IPS-20b (cell line): Measurements from ENCODE around the gene BSCL2.
A peak's percentile ranks its signal among the peaks of the same experiment; 100 is the strongest.
"Not testable (repeated sequence)": the region's sequence is repeated elsewhere in the genome, so short reads cannot be mapped to it uniquely, and the experiment has no call there.

Experiments used
- H3K27ac ChIP-seq: one replicate; pipeline ENCODE4 v1.5.1; 2013; ENCODE audit warnings: low read length
- H3K27me3 ChIP-seq: 2 replicates; pipeline ENCODE4 v1.6.1; 2013; ENCODE audit warnings: mild to moderate bottlenecking, low read length, inconsistent platforms; ENCODE audit not compliant: insufficient read depth
- H3K36me3 ChIP-seq: 2 replicates; pipeline ENCODE4 v1.6.1; 2013; ENCODE audit warnings: low read depth, mild to moderate bottlenecking, inconsistent platforms, low read length, moderate library complexity; ENCODE audit not compliant: insufficient read depth
- H3K4me1 ChIP-seq: 2 replicates; pipeline ENCODE4 v1.6.1; 2013; ENCODE audit warnings: mild to moderate bottlenecking, control low read depth, inconsistent platforms, low read length, moderate library complexity; ENCODE audit not compliant: insufficient read depth
- H3K4me3 ChIP-seq: 2 replicates; pipeline ENCODE4 v1.5.1; 2013; ENCODE audit warnings: mild to moderate bottlenecking, low read length, inconsistent platforms
- H3K9ac ChIP-seq: 2 replicates; pipeline ENCODE4 v1.6.1; 2013; ENCODE audit warnings: low read depth, mild to moderate bottlenecking, inconsistent platforms, low read length, moderate library complexity
- H3K9me3 ChIP-seq: 2 replicates; pipeline ENCODE4 v1.6.1; 2013; ENCODE audit warnings: mild to moderate bottlenecking, low read depth, low read length, inconsistent platforms; ENCODE audit not compliant: insufficient read depth

Gene BSCL2

GRCh38 chr11:62707277-62707861 lies at the start of gene BSCL2, which contains the start of gene GNG3:
Gene BSCL2 (minus strand): TSS chr11:62707424. CDS start chr11:62707195, 229 bp downstream.
Gene GNG3 (plus strand): TSS chr11:62707676. CDS start chr11:62708296, 620 bp downstream.
- peak within 1 kb of the TSS; percentile 98 for H3K27ac ChIP-seq
- no peaks in the 10 kb centered on the region for H3K27me3 ChIP-seq
- H3K36me3 ChIP-seq, result peaks cover 30% of the 10 kb centered on the region
- H3K4me1 ChIP-seq, result peaks cover 24% of the 10 kb centered on the region; the same call in 1 of the 2 replicates
- H3K4me3 ChIP-seq, result peak within 1 kb of the TSS; percentile 93
- peak within 1 kb of the TSS; percentile 88; the same call in 1 of the 2 replicates for H3K9ac ChIP-seq
- no peaks in the 10 kb centered on the region for H3K9me3 ChIP-seq

DNA sequence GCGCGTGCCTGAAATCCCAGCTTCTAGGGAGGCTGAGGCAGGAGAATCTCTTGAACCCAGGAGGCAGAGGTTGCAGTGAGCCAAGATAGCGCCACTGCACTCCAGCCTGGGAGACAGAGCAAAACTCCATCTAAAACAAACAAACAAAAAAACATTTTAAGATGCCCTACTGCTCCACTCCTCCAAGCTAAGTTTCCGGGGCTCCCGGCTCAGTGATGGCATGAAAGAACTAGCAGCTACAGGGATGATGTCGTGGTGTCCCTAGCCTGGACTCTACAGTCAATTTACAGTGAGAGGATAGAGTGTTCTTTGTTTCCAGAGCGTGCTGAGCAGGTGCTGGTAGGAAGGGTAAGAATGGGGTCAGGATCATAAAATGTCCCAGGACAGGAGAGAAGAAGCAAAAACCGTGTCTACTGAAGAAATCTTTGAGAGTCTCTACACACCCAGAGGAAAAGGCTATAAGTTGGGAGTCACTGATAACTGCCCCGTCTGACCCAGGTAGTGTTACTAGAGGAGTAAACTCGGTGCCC lies 47.9 kb upstream of the BSCL2 start:
- Histone ChIP-seq H3K4me3 (peak overlapping the region; percentile 13; the same call in 1 of the 2 replicates), H3K9me3 (no peaks in the 10 kb centered on the region), H3K27ac (no peak overlapping the region), H3K27me3 (no peaks in the 10 kb centered on the region), H3K9ac (peak overlapping the region; percentile 8; the same call in 1 of the 2 replicates), H3K36me3 (peaks cover 30% of the 10 kb centered on the region), H3K4me1 (peaks cover 10% of the 10 kb centered on the region; the same call in 1 of the 2 replicates)

DNA sequence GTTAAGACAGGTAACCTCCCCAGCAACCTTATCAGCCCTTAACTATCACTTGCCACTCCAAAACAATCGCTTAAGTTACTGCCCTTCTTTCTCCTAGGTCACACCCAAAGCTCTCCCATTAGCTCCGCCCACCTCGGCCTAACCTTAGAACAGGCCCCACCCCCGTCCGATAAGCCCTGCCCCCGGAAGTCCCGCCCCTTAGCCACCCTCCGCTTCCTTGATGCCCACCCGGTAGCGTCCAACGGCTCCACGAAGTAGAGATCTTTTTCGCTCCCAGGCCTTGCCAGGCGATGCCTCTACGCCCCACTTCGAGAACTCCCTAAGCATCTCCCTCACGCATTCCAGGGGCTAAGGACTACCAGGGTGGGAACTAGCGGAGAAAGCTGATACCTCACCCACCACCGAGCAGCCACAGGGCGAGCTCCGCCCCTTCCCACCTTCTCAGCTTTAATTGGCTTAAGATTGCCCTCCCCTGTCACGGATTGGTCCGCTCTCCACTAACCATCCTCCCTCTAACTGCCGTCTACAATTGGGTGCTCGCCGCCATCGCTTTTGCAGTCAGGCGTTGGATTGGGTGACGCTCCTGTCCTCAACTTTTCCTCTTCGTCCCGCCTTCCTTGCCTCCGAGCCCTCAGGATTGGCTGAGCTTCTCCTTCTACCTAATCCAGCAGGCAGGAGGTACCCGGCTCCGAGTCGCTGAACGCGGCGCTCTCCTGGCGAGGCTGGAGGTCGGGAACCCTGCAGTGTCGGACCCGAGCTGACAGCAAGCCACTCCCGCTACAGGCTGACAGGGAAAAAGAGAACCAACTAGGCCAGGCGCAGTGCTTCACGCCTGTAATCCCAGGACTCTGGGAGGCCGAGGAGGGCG lies 46.7 kb upstream of the BSCL2 start, which contains the start of gene ZBTB3:
Gene ZBTB3, minus strand, starts transcription at position 425 of the 868 bp plus-strand sequence. CDS start 496 bp downstream, outside the sequence.
- Histone ChIP-seq H3K4me3 (peak within 1 kb of the TSS; percentile 79), H3K36me3 (peaks cover 40% of the 10 kb centered on the region), H3K27ac (peak within 1 kb of the TSS; percentile 69), H3K9ac (peak within 1 kb of the TSS; percentile 77), H3K27me3 (no peaks in the 10 kb centered on the region), H3K9me3 (no peaks in the 10 kb centered on the region), H3K4me1 (peaks cover 10% of the 10 kb centered on the region; the same call in 1 of the 2 replicates)

DNA sequence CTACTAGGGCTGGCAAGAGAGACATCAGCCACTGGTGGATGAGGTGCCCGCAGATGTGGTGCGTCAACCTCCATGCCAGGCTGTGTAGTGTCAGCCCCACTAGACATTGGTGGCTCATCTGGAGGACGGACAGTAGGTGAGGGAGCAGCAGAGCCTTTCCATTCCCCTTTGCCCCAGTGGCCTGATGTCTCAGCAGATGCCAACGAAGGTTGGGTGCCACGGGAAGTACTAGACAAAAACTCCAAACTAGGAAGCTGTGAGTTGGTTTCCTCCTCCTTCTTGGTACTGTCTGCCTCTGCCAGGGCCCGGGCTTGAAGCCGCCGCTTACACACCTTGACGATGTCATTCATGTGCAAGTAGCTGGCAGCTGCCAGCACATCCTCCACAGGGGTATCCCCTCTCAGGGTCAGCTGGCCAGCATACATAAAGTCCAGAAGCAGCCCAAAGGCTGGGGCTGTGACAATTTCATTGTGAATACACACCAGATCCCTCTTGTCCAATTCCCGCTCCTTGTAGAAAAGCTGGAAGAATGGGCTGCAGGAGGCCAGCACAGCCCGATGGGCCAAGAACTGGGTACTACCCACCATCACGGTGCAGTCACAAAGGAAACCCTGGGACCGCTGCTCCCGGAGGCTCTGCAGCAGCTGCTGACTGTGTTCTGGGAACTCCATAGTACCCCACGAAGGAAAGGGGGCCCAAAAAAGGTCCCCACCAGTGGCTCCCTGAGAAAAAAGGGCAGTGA lies 45.9 kb upstream of the BSCL2 start:
- peaks cover 42% of the 10 kb centered on the region for H3K36me3 ChIP-seq

GRCh38 chr11:62752177-62752785 lies 45.1 kb upstream of the BSCL2 start:
- no peak overlapping the region for H3K4me3 ChIP-seq
- H3K9ac ChIP-seq, result no peak overlapping the region

More for the DNA sequence above, 45.9 kb upstream of the BSCL2 start:
- H3K27ac ChIP-seq, result no peak overlapping the region
- no peaks in the 10 kb centered on the region for H3K27me3 ChIP-seq
- H3K4me3 ChIP-seq, result peak overlapping the region; percentile 79; the same call in 1 of the 2 replicates
- no peaks in the 10 kb centered on the region for H3K9me3 ChIP-seq
- peaks cover 5% of the 10 kb centered on the region; the same call in 1 of the 2 replicates for H3K4me1 ChIP-seq
- H3K9ac ChIP-seq, result peak overlapping the region; percentile 77; the same call in 1 of the 2 replicates

DNA sequence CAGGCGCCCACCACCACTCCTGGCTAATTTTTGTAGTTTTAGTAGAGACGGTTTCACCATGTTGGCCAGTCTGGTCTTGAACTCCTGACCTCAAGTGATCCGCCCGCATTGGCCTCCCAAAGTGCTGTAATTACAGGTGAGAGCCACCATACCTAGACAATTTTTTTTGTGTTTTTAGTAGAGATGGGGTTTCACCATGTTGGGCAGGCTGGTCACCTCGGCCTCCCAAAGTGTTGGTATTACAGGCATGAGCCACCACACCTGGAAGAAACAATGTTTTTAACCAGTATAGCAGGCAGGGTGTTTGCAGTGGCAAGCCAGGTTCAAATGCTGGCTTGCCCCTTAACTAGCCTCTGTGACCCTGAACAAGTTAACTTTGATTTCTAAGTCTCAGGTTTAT lies 42.7 kb upstream of the BSCL2 start:
- peaks cover 42% of the 10 kb centered on the region for H3K36me3 ChIP-seq
- H3K4me3 ChIP-seq, H3K27me3 ChIP-seq, H3K9ac ChIP-seq, H3K4me1 ChIP-seq, H3K9me3 ChIP-seq, H3K27ac ChIP-seq: not testable (repeated sequence)

More at GRCh38 chr11:62752177-62752785, 45.1 kb upstream of the BSCL2 start:
- Histone ChIP-seq H3K27me3 (no peaks in the 10 kb centered on the region), H3K4me1 (peaks cover 4% of the 10 kb centered on the region; the same call in 1 of the 2 replicates), H3K36me3 (peaks cover 42% of the 10 kb centered on the region), H3K9me3 (no peaks in the 10 kb centered on the region), H3K27ac (no peak overlapping the region)

DNA sequence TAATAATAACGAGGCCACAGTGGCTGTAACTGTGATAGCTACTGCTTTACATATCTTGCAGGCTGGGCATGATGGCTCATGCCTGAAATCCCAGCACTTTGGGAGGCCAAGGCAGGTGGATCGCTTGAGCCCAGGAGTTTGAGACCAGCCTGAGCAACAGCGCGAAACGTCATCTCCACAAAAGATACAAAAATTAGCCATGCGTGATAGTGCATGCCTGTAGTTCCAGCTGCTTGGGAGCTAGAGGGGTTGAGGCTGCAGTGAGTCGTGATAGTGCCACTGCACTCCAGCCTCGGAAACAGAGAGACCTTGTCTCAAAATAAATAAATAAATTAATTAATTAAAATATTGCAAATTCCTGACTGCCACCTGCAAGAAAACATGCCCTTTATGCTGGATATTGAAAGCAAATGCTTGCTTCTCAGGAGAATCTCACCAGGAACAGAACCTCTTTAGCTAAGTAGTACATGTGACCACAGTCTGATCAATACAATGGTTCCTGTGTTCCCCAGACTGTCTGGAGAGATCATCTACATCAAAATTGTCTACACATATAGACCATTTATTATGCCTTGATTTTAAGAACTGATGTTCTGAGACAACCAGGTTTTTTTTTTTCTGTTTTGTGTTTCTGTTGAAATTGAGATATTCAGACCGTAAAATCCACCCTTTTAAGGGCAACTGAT lies 40.4 kb upstream of the BSCL2 start:
- Histone ChIP-seq H3K27ac (no peak overlapping the region), H3K9ac (no peak overlapping the region)

DNA sequence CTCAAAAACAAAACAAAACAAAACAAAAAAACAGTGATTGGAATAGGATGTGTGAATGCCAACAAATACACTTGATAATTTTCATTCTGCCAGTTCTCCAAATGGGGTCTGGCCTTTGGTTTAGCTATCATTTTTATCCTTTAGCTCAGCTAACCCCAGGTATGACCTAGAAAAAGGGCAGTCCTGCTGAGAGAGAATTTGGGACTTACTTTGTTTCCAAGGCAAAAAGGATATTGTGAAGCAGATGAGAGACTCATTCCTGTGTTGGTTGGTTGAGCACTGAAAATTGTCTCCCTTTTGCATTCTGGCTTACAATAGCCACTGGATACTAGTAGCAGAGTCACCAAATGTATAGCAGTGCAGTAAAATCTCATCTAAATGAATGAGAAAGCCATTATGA lies 30.0 kb upstream of the BSCL2 start:
- Histone ChIP-seq H3K36me3 (peaks cover 52% of the 10 kb centered on the region), H3K4me3 (no peak overlapping the region)

More for the DNA sequence above, 40.4 kb upstream of the BSCL2 start:
- Histone ChIP-seq H3K4me3 (no peak overlapping the region), H3K9me3 (no peaks in the 10 kb centered on the region), H3K4me1 (no peaks in the 10 kb centered on the region), H3K27me3 (no peaks in the 10 kb centered on the region), H3K36me3 (peaks cover 33% of the 10 kb centered on the region)

DNA sequence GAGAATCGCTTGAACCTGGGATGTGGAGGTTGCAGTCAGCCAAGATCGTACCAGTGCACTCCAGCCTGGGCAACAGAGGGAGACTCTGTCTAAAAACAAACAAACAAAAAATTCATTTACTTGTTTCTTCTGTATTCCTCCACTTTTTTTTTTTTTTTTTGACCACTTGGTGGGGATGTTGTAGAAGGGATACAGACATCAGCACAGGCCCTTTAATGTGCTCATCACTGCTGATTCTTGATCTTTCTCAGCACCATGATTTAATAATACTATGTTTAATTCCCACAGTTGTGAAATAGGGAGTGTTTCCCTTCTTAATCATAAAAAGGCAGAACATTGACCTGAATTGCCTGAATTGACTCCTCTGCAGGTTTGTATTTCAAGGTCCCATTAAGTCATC lies 25.6 kb upstream of the BSCL2 start:
- H3K4me3 ChIP-seq, result no peak overlapping the region
- no peak overlapping the region for H3K27ac ChIP-seq
- no peak overlapping the region for H3K9ac ChIP-seq
- no peaks in the 10 kb centered on the region for H3K9me3 ChIP-seq
- no peaks in the 10 kb centered on the region for H3K4me1 ChIP-seq
- peaks cover 39% of the 10 kb centered on the region for H3K36me3 ChIP-seq
- H3K27me3 ChIP-seq, result no peaks in the 10 kb centered on the region

More for the DNA sequence above, 30.0 kb upstream of the BSCL2 start:
- no peak overlapping the region for H3K9ac ChIP-seq
- no peaks in the 10 kb centered on the region for H3K27me3 ChIP-seq
- H3K27ac ChIP-seq, result no peak overlapping the region
- H3K4me1 ChIP-seq, result no peaks in the 10 kb centered on the region
- H3K9me3 ChIP-seq, result no peaks in the 10 kb centered on the region

GRCh38 chr11:62730076-62730475 lies 22.9 kb upstream of the BSCL2 start:
- H3K9me3 ChIP-seq, H3K27me3 ChIP-seq, H3K9ac ChIP-seq, H3K27ac ChIP-seq, H3K4me1 ChIP-seq: not testable (repeated sequence)
- H3K36me3 ChIP-seq, result peaks cover 21% of the 10 kb centered on the region
- H3K4me3 ChIP-seq, result peak overlapping the region; percentile 43; the same call in 1 of the 2 replicates
